Thoracic aorta (tissue), 2 donors: ENCODE measurements around the gene GAK. TPM values are rescaled to one million over a fixed set of nuclear protein-coding genes. Genes with fewer than 3 reads are reported as not detected.

ENCODE experiments used
- ATAC-seq: fragments of 150-250 bp; one replicate; pipeline ENCODE4 v1.8.0; 2017; ENCODE audit warnings: low read depth; ENCODE audit not compliant: insufficient number of reproducible peaks, low FRiP score
- DNase-seq: peaks from one replicate; pipeline ENCODE4 v3.0.0-alpha.2; 2020; ENCODE audit warnings: low spot score
- H3K27ac ChIP-seq, 2 donors: fragments of 200-600 bp; sonication (generic); 1 replicate in 1 of 2; 2 replicates in 1 of 2; pipeline ENCODE4 v1.5.1; 2016; ENCODE audit warnings: mild to moderate bottlenecking in 2 of 2, moderate library complexity in 2 of 2
- H3K27me3 ChIP-seq: fragments of 200-600 bp; sonication (generic); replicated peaks from 2 replicates; pipeline ENCODE4 v1.6.0; 2016; ENCODE audit warnings: mild to moderate bottlenecking; ENCODE audit not compliant: insufficient read depth
- H3K36me3 ChIP-seq: fragments of 200-600 bp; sonication (generic); one replicate; pipeline ENCODE4 v1.5.1; 2016
- H3K4me1 ChIP-seq, 2 donors: fragments of 200-600 bp; sonication (generic); 1 replicate in 1 of 2; 2 replicates in 1 of 2; pipeline versions ENCODE4 v1.5.1 to v1.6.0; 2016; ENCODE audit warnings: low read depth in 2 of 2, mild to moderate bottlenecking in 1 of 2; ENCODE audit not compliant: control insufficient read depth in 1 of 2
- H3K4me3 ChIP-seq: fragments of 200-600 bp; sonication (generic); 2 replicates; pipeline ENCODE4 v1.5.1; 2016; ENCODE audit warnings: mild to moderate bottlenecking
- H3K9me3 ChIP-seq: fragments of 200-600 bp; sonication (generic); 2 replicates; pipeline ENCODE4 v1.5.1; 2016
- CTCF ChIP-seq: fragments of 200-600 bp; sonication (generic); IDR thresholded peaks from one replicate; pipeline ENCODE4 v1.5.1; 2019; ENCODE audit warnings: antibody characterized with exemption
- total RNA-seq, 2 donors: library from RNA; depleted of rRNA; stranded (reverse); fragments of >200 nt; gene quantifications; one replicate each; pipeline versions ENCODE4 v1.1.0 to v1.2.3, GENCODE V29; 2016

Gene GAK
- total RNA-seq, 2 donors from 2014 or later = 111 to 170 TPM

- no peak overlapping the region for H3K4me3 ChIP-seq
- DNase-seq = no peak
- H3K4me1 ChIP-seq = peaks cover 0 to 6% of the 10 kb centered on the region in 2 donors
- H3K27me3 ChIP-seq = no peaks in the 10 kb centered on the region
- H3K9me3 ChIP-seq = no peaks in the 10 kb centered on the region
- TF ChIP-seq CTCF = no peak
- H3K27ac ChIP-seq = no peak overlapping the region
- no peak for ATAC-seq
- no peaks in the 10 kb centered on the region for H3K36me3 ChIP-seq
Measured at GRCh38 chr4:917992-918391, 14.1 kb downstream of the GAK start.

GRCh38 chr4:917466-917865, 14.7 kb downstream of the GAK start:
- no peak for ATAC-seq
- no peak overlapping the region for H3K27ac ChIP-seq
- H3K4me1 ChIP-seq = peaks cover 0 to 6% of the 10 kb centered on the region in 2 donors
- no peak for TF ChIP-seq CTCF
- no peaks in the 10 kb centered on the region for H3K9me3 ChIP-seq
- peaks cover 4% of the 10 kb centered on the region for H3K36me3 ChIP-seq
- no peaks in the 10 kb centered on the region for H3K27me3 ChIP-seq
- H3K4me3 ChIP-seq = no peak overlapping the region
- DNase-seq = no peak

- Histone ChIP-seq H3K27ac (no peak overlapping the region), H3K27me3 (no peaks in the 10 kb centered on the region), H3K4me1 (peaks cover 0 to 6% of the 10 kb centered on the region in 2 donors), H3K9me3 (no peaks in the 10 kb centered on the region), H3K36me3 (peaks cover 19% of the 10 kb centered on the region), H3K4me3 (peak overlapping the region; percentile 12)
- no peak for ATAC-seq
- DNase-seq = no peak
- TF ChIP-seq CTCF = no peak
Measured at GRCh38 chr4:915595-915994, 16.5 kb downstream of the GAK start.

GRCh38 chr4:915041-915474, 17.1 kb downstream of the GAK start:
- no peak for DNase-seq
- TF ChIP-seq CTCF = no peak
- peaks cover 22% of the 10 kb centered on the region for H3K36me3 ChIP-seq
- no peak for ATAC-seq
- no peaks in the 10 kb centered on the region for H3K27me3 ChIP-seq
- H3K4me3 ChIP-seq = peak overlapping the region; percentile 12
- H3K4me1 ChIP-seq = peaks cover 0 to 6% of the 10 kb centered on the region in 2 donors
- no peaks in the 10 kb centered on the region for H3K9me3 ChIP-seq
- H3K27ac ChIP-seq = no peak overlapping the region

GRCh38 chr4:914531-914930, 17.6 kb downstream of the GAK start:
- H3K4me3 ChIP-seq = no peak overlapping the region
- TF ChIP-seq CTCF = no peak

More at GRCh38 chr4:914531-914930, 17.6 kb downstream of the GAK start:
- DNase-seq (no peak), ATAC-seq (no peak)
- Histone ChIP-seq H3K36me3 (peaks cover 22% of the 10 kb centered on the region), H3K9me3 (no peaks in the 10 kb centered on the region), H3K27ac (no peak overlapping the region), H3K4me1 (peaks cover 0 to 6% of the 10 kb centered on the region in 2 donors), H3K27me3 (no peaks in the 10 kb centered on the region)
